CD14-positive monocyte (primary cell): ENCODE measurements around the gene TMEM244. TPM values are rescaled to one million over a fixed set of nuclear protein-coding genes. Genes with fewer than 3 reads are reported as not detected.

Experiments used
- DNase-seq, 3 donors: peaks; one replicate each; pipeline ENCODE4 v3.0.0-alpha.2; 2011 to 2022
- H2AFZ ChIP-seq: 2 replicates; pipeline ENCODE4 v1.6.0; 2012; ENCODE audit warnings: mild to moderate bottlenecking, low read depth, low read length, inconsistent platforms; ENCODE audit not compliant: insufficient read depth, poor library complexity, severe bottlenecking
- H3K27ac ChIP-seq, 2 donors: 1 replicate in 1 of 2; 2 replicates in 1 of 2; pipeline ENCODE4 v1.5.1; 2012 to 2013; ENCODE audit warnings: low read length in 2 of 2, control low read depth in 1 of 2, inconsistent platforms in 1 of 2, low read depth in 1 of 2, mild to moderate bottlenecking in 1 of 2
- H3K27me3 ChIP-seq, 2 donors: one replicate each; pipeline versions ENCODE4 v1.6.0 to v1.6.1; 2011 to 2013; ENCODE audit warnings: low read length in 2 of 2; ENCODE audit not compliant: control insufficient read depth in 2 of 2, insufficient read depth in 2 of 2
- H3K36me3 ChIP-seq, 2 donors: replicated peaks in 1 of 2; 1 replicate in 1 of 2; 2 replicates in 1 of 2; pipeline versions ENCODE4 v1.5.1 to v1.6.1; 2012 to 2013; ENCODE audit warnings: low read length in 2 of 2, control low read depth in 1 of 2, inconsistent platforms in 1 of 2, mild to moderate bottlenecking in 1 of 2; ENCODE audit not compliant: insufficient read depth in 2 of 2, control insufficient read depth in 1 of 2
- H3K4me1 ChIP-seq, 2 donors: 1 replicate in 1 of 2; 2 replicates in 1 of 2; pipeline versions ENCODE4 v1.5.1 to v1.6.1; 2012 to 2013; ENCODE audit warnings: low read length in 2 of 2, control low read depth in 1 of 2, inconsistent platforms in 1 of 2, mild to moderate bottlenecking in 1 of 2, moderate library complexity in 1 of 2; ENCODE audit not compliant: insufficient read depth in 2 of 2, control insufficient read depth in 1 of 2
- H3K4me2 ChIP-seq: replicated peaks from 2 replicates; pipeline ENCODE3; 2012; ENCODE audit warnings: low read length, moderate library complexity, mild to moderate bottlenecking; ENCODE audit not compliant: poor library complexity, severe bottlenecking; ENCODE audit errors: extremely low read depth
- H3K4me3 ChIP-seq, 3 experiments: fragments of 200-600 bp in 1 of 3; sonication (generic) in 1 of 3; replicated peaks in 1 of 3; 1 replicate in 2 of 3; 2 replicates in 1 of 3; pipeline ENCODE4 v1.5.1; 2011 to 2013; ENCODE audit warnings: low read length in 3 of 3, mild to moderate bottlenecking in 3 of 3, control low read depth in 2 of 3, low read depth in 2 of 3, inconsistent platforms in 1 of 3, moderate library complexity in 1 of 3
- H3K79me2 ChIP-seq: 2 replicates; pipeline ENCODE4 v1.6.0; 2012; ENCODE audit warnings: mild to moderate bottlenecking, control low read depth, inconsistent platforms, low read length, moderate library complexity; ENCODE audit not compliant: insufficient read depth
- H3K9ac ChIP-seq: 2 replicates; pipeline ENCODE4 v1.6.0; 2017; ENCODE audit warnings: low read length, mild to moderate bottlenecking; ENCODE audit not compliant: insufficient read depth, poor library complexity, severe bottlenecking
- H3K9me3 ChIP-seq, 2 donors: replicated peaks in 1 of 2; 1 replicate in 1 of 2; 2 replicates in 1 of 2; pipeline versions ENCODE4 v1.5.1 to v1.6.1; 2012 to 2013; ENCODE audit warnings: low read length in 2 of 2, control low read depth in 1 of 2; ENCODE audit not compliant: control insufficient read depth in 1 of 2, insufficient read depth in 1 of 2
- H4K20me1 ChIP-seq: 2 replicates; pipeline ENCODE4 v1.6.0; 2012; ENCODE audit warnings: mild to moderate bottlenecking, low read length, control low read depth, moderate library complexity; ENCODE audit not compliant: insufficient read depth
- H3K27ac Mint-ChIP-seq, 7 donors: one replicate each; pipeline ENCODE4 v1.8.0; 2020; ENCODE audit warnings: mild to moderate bottlenecking in 7 of 7, mixed read lengths in 7 of 7, moderate library complexity in 6 of 7, inconsistent platforms in 2 of 7
- H3K27me3 Mint-ChIP-seq, 3 donors: one replicate each; pipeline ENCODE4 v1.8.0; 2021 to 2022; ENCODE audit warnings: low read depth in 3 of 3, mild to moderate bottlenecking in 3 of 3, mixed read lengths in 3 of 3, moderate library complexity in 3 of 3, inconsistent platforms in 1 of 3
- H3K36me3 Mint-ChIP-seq, 2 donors: one replicate each; pipeline ENCODE4 v1.8.0; 2020; ENCODE audit warnings: mixed read lengths in 2 of 2, inconsistent platforms in 1 of 2, mild to moderate bottlenecking in 1 of 2
- H3K4me1 Mint-ChIP-seq: one replicate; pipeline ENCODE4 v1.8.0; 2020; ENCODE audit warnings: mild to moderate bottlenecking, mixed read lengths
- H3K4me3 Mint-ChIP-seq, 2 donors: one replicate each; pipeline ENCODE4 v1.8.0; 2020; ENCODE audit warnings: mild to moderate bottlenecking in 2 of 2, mixed read lengths in 2 of 2, moderate library complexity in 1 of 2
- H3K9me3 Mint-ChIP-seq, 7 donors: one replicate each; pipeline ENCODE4 v1.8.0; 2020 to 2022; ENCODE audit warnings: mixed read lengths in 7 of 7, mild to moderate bottlenecking in 6 of 7, moderate library complexity in 6 of 7, inconsistent platforms in 2 of 7
- CTCF ChIP-seq: fragments of 200-600 bp; IDR thresholded peaks from one replicate; pipeline ENCODE4 v1.8.0; 2022; ENCODE audit warnings: antibody characterized with exemption, mild to moderate bottlenecking
- WGBS: methylation state at CpG from one replicate; pipeline ENCODE4 v1.1.5; 2013; ENCODE audit warnings: missing lambda C conversion rate; ENCODE audit not compliant: insufficient coverage; 5-methylcytosine and 5-hydroxymethylcytosine counted together
- intact Hi-C, 2 donors: fragments of 100-400 bp; cut with micrococcal nuclease; formaldehyde crosslinking; loops; one replicate each; pipeline versions ENCODE4 v1.15.0 to v1.15.1; 2023
- polyA plus RNA-seq, 3 donors: library from polyadenylated mRNA; depleted of rRNA in 1 of 3; unstranded in 2 of 3; stranded (reverse) in 1 of 3; fragments of 300-500 nt in 2 of 3; fragments of >200 nt in 1 of 3; fragmentation: Illumina TruSeq in 2 of 3; gene quantifications; 1 replicate in 2 of 3; 2 replicates in 1 of 3; pipeline ENCODE4 v1.2.3, GENCODE V29; 2012 to 2021

The TMEM244 gene
- polyA plus RNA-seq, 3 donors = not detected

- no peak for TF ChIP-seq CTCF
- no peaks in the 10 kb centered on the region for H3K27me3 ChIP-seq
- no peaks in the 10 kb centered on the region for H4K20me1 ChIP-seq
- peak overlapping the region in 1 of 3 experiments; percentile 40 for H3K4me3 ChIP-seq
- Mint-ChIP-seq H3K4me1 (peaks cover 26% of the 10 kb centered on the region), H3K27me3 (peaks cover 0 to 2% (median 0%) of the 10 kb centered on the region in 3 donors), H3K4me3 (peak overlapping the region in 1 of 2 donors; percentile 55), H3K27ac (peak overlapping the region; percentile 76 to 96 (median 92)), H3K9me3 (no peaks in the 10 kb centered on the region), H3K36me3 (no peaks in the 10 kb centered on the region)
- H3K4me1 ChIP-seq = peaks cover 24 to 37% of the 10 kb centered on the region in 2 donors
- H3K36me3 ChIP-seq = no peaks in the 10 kb centered on the region
- H3K27ac ChIP-seq = peak overlapping the region; percentile 60 to 83
- peak overlapping the region; percentile 2 for H3K9ac ChIP-seq
- H3K9me3 ChIP-seq = no peaks in the 10 kb centered on the region
- 0% methylated on average over 2 of the region's 3 CpGs for WGBS
- peak overlapping the region; percentile 70 for H3K4me2 ChIP-seq
- no peak overlapping the region for H2AFZ ChIP-seq
- intact Hi-C loops = loop anchor here (5.0 kb wide), 2 partner anchors 42 to 127 kb away; no protein-coding TSS in a partner anchor
- DNase-seq = peak; percentile 57 to 63 (median 58)
- no peaks in the 10 kb centered on the region for H3K79me2 ChIP-seq
Observed at GRCh38 chr6:129894921-129895320, 33.8 kb upstream of the TMEM244 start.

GRCh38 chr6:129893640-129894039, 32.5 kb upstream of the TMEM244 start:
- Histone ChIP-seq H3K27me3 (no peaks in the 10 kb centered on the region), H3K9me3 (no peaks in the 10 kb centered on the region), H3K4me2 (no peak overlapping the region), H2AFZ (no peak overlapping the region), H4K20me1 (no peaks in the 10 kb centered on the region), H3K79me2 (no peaks in the 10 kb centered on the region), H3K4me1 (peaks cover 28 to 41% of the 10 kb centered on the region in 2 donors), H3K4me3 (no peak overlapping the region), H3K9ac (no peak overlapping the region), H3K27ac (no peak overlapping the region), H3K36me3 (no peaks in the 10 kb centered on the region)
- H3K36me3 Mint-ChIP-seq = no peaks in the 10 kb centered on the region
- peaks cover 28% of the 10 kb centered on the region for H3K4me1 Mint-ChIP-seq
- no peak overlapping the region for H3K4me3 Mint-ChIP-seq
- peak; percentile 75 for TF ChIP-seq CTCF
- intact Hi-C loops = loop anchor here in 1 of 2 donors (5.0 kb wide), 1 partner anchor 129 kb away; no protein-coding TSS in a partner anchor
- peaks cover 0 to 2% (median 0%) of the 10 kb centered on the region in 3 donors for H3K27me3 Mint-ChIP-seq
- DNase-seq = peak in 2 of 3 donors; percentile 30 to 46
- H3K27ac Mint-ChIP-seq = no peak overlapping the region
- no peaks in the 10 kb centered on the region for H3K9me3 Mint-ChIP-seq
